ENCODE results near the gene TEDC2. TPM values are rescaled to one million over a fixed set of nuclear protein-coding genes. Genes with fewer than 3 reads are reported as not detected.

TEDC2 gene
- total RNA-seq, 2 donors from 2014 or later, result 2.4 to 24.0 TPM

DNA sequence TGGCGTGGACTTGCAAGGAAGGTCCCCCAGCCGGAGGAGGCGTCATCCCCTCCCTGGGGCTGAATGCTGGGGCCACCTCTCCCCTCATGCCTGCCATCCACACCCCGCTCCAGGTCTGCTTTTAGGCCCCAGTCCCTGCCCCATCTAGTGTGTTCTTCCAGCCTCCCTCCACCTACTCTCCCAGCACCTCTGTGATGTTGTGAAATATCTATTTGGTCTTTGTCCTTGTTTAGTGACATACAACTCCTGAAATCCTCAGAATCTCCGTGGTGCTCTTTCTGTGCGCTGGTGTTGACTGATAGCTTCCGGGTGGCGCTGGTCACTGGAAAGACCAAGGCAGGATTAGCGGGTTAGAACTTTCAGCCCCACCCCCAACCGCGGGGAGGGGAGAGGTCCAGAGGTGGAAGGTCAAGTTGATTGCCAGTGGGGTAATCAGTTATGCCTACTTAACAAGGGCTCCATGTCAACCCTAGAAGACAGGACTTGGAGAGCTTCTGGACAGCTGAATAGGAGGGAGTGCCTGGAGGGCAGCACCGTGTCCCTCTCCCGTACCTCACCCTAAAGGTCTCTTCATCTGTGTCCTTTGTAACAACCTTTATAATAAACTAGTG, 25.1 kb downstream of the TEDC2 start:
- Histone ChIP-seq H3K27me3 (no peaks in the 10 kb centered on the region), H3K27ac (no peak overlapping the region), H3K36me3 (no peaks in the 10 kb centered on the region), H3K9me3 (no peaks in the 10 kb centered on the region), H3K9ac (ENCODE audit: low read depth in 2 of 2, low read length in 2 of 2) (no peak overlapping the region), H3K4me1 (peaks cover 4% of the 10 kb centered on the region), H3K4me3 (no peak overlapping the region)
- TF ChIP-seq, protein P1, sequence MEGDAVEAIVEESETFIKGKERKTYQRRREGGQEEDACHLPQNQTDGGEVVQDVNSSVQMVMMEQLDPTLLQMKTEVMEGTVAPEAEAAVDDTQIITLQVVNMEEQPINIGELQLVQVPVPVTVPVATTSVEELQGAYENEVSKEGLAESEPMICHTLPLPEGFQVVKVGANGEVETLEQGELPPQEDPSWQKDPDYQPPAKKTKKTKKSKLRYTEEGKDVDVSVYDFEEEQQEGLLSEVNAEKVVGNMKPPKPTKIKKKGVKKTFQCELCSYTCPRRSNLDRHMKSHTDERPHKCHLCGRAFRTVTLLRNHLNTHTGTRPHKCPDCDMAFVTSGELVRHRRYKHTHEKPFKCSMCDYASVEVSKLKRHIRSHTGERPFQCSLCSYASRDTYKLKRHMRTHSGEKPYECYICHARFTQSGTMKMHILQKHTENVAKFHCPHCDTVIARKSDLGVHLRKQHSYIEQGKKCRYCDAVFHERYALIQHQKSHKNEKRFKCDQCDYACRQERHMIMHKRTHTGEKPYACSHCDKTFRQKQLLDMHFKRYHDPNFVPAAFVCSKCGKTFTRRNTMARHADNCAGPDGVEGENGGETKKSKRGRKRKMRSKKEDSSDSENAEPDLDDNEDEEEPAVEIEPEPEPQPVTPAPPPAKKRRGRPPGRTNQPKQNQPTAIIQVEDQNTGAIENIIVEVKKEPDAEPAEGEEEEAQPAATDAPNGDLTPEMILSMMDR (IDR thresholded peaks at IDR 0.05), result no peak
- intact Hi-C loops (cut with DNase I), result no loop called here
- no peak for DNase-seq

DNA sequence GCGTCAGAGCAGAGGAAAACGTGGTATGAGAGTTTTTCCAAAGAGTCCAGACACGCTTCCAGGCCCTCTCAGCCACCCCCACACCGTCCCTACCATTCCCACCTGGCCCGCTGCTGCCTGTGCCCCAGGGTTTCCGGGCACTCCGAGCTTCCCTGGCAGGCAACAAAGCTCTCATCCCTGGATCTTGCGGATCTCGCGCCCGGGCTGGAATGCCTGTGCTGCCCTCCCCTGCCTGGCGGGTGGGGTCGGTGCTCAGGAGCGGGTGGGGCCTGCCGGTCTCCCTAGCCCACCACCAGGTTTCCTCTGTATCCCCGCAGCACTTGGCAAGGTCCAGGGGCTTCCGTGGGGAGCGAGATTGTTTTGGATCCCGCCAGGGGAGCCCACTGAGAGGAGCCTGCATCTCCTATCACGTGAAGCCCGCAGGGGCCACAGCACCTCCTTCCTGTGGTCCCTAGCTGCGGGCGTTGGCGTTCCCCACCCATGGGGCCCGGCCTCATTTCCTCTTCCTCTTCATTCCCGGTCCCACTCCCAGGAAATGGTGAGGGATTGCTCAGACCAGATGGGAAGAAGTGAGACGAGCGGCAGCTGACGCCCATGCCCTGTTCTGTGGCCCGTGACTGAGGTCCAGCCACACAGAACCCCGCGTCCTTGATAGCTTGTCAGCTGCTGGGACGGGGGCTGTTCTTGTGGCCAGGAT, 26.1 kb downstream of the TEDC2 start:
- H3K27ac ChIP-seq, result no peak overlapping the region
- TF ChIP-seq, protein P1 (IDR thresholded peaks at IDR 0.05), result no peak
- H3K4me1 ChIP-seq, result peaks cover 4% of the 10 kb centered on the region
- H3K9me3 ChIP-seq, result no peaks in the 10 kb centered on the region
- H3K27me3 ChIP-seq, result no peaks in the 10 kb centered on the region
- DNase-seq, result no peak
- no peak overlapping the region for H3K9ac ChIP-seq (ENCODE audit: low read depth in 2 of 2, low read length in 2 of 2)
- intact Hi-C loops (cut with DNase I), result no loop called here
- H3K4me3 ChIP-seq, result no peak overlapping the region
- H3K36me3 ChIP-seq, result no peaks in the 10 kb centered on the region

DNA sequence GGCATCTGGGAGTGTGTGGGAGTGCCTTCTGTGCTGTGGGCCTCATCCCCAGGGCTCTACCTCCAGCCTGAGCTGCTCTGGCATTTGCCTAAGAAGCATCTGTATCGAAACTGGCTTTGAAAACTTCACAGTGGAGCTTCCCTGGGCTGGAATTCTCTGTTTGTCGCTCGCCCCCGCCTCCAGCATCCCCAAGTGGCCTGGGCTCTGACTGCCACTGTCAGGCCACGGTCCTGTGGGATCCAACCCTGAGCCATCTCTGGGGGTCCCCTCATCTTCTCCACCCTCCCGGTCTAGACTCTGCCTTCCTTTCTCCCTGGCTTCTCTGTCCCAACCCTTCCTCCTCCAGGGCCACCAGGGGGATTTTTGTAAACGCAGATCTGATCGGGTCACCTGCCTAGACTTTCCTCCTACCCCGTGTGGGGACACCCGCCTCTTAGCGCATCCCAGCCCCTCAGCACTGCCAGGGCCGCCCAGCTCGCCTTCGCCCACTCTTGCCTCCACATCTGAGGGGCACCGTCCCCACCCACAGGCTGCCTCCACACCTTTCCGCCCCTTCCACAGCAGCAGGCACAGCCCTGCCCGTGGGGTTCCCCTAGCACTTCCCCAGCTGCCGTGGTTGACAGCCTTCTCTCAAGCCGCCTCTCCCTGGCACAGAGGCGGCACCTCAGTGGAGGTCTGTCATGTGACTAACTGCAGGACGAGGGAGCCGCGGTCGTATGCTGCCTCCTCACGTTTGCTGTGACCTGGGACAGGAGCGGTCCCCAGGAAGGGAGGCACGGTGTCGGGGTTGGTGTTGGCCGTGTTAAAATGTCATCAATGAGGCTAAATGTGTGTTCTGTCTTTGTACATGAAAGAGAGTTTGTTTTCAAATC, 27.0 kb downstream of the TEDC2 start:
- no peaks in the 10 kb centered on the region for H3K27me3 ChIP-seq
- peak overlapping the region in 1 of 2 donors; percentile 32 for H3K9ac ChIP-seq (ENCODE audit: low read depth in 2 of 2, low read length in 2 of 2)
- H3K36me3 ChIP-seq, result no peaks in the 10 kb centered on the region
- peaks cover 9% of the 10 kb centered on the region for H3K4me1 ChIP-seq
- no peak overlapping the region for H3K4me3 ChIP-seq
- TF ChIP-seq, protein P1 (IDR thresholded peaks at IDR 0.05), result no peak
- H3K27ac ChIP-seq, result no peak overlapping the region
- no peaks in the 10 kb centered on the region for H3K9me3 ChIP-seq
- intact Hi-C loops (cut with DNase I), result no loop called here
- DNase-seq, result peak; percentile 64

DNA sequence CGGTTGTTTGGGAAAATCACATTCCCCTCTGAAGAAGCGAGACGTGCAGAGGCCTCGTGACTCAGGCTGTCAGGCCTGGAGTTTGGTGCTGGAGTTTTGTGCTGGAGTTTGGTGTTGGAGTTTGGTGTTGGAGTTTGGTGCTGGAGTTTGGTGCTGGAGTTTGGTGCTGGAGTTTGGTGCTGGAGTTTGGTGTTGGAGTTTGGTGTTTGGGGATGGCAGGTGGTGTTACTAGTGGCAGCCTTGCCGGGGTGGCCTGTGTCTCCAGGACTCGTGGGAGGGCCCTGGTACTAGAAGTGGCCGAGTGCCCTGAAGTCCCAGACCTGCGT, 27.6 kb downstream of the TEDC2 start:
- no peak for DNase-seq
- H3K27me3 ChIP-seq, result no peaks in the 10 kb centered on the region
- no peak overlapping the region for H3K27ac ChIP-seq
- peak overlapping the region in 1 of 2 donors; percentile 32 for H3K9ac ChIP-seq (ENCODE audit: low read depth in 2 of 2, low read length in 2 of 2)
- H3K4me1 ChIP-seq, result peaks cover 9% of the 10 kb centered on the region
- intact Hi-C loops (cut with DNase I), result no loop called here
- TF ChIP-seq, protein P1 (IDR thresholded peaks at IDR 0.05), result no peak
- no peaks in the 10 kb centered on the region for H3K9me3 ChIP-seq
- H3K4me3 ChIP-seq, result no peak overlapping the region
- no peaks in the 10 kb centered on the region for H3K36me3 ChIP-seq

DNA sequence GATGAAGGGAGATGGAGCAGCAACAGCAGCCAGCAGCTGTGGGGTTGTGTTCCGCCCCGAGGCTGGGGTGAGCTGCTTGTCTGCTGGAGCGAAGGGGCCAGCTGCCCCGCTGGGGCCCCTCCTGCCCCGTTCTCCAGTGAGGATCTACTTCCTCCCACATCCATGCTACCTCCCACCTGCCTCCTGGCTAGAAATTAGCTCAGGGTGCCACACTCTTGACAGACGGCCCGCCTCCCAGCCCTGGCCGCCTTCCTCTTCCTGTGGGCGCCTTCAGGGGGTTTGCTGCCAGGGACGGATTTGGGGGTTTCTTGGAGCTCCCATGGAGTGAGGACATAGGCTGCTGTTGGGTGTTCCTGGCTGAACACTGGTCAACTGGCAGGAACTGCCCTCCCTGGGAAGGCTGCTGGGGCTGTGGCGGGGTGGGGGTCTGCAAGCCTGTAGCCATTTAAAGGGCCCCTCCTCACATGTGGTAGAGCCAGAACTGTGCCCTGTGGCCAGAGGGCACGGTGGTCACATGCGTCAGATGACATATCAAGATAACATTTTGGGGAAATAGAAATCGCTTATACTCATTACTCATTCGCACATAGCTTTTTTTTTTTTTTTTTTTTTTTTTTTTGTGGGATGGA, 28.1 kb downstream of the TEDC2 start:
- DNase-seq, result no peak
- Histone ChIP-seq H3K36me3 (no peaks in the 10 kb centered on the region), H3K9ac (ENCODE audit: low read depth in 2 of 2, low read length in 2 of 2) (no peak overlapping the region), H3K27ac (no peak overlapping the region), H3K27me3 (no peaks in the 10 kb centered on the region), H3K9me3 (no peaks in the 10 kb centered on the region), H3K4me3 (no peak overlapping the region), H3K4me1 (peaks cover 7% of the 10 kb centered on the region)
- intact Hi-C loops (cut with DNase I), result no loop called here
- TF ChIP-seq, protein P1 (IDR thresholded peaks at IDR 0.05), result no peak

Measured in colonic mucosa (tissue), 4 donors.